HG03280 (cell line): ENCODE results near the gene PNLIPRP2.

Experiments
- ATAC-seq: cut with Tn5 transposase; IDR thresholded peaks from one replicate; pipeline ENCODE4 v1.9.1; 2021; ENCODE audit warnings: mild to moderate bottlenecking, moderate library complexity; ENCODE audit not compliant: unreplicated experiment

Gene PNLIPRP2

GRCh38 chr10:116620423-116621400, at the start of gene PNLIPRP2:
Gene PNLIPRP2, plus strand, starts transcription at chr10:116620953.
- no peak for ATAC-seq

GRCh38 chr10:116574797-116575196, 46.0 kb upstream of the PNLIPRP2 start:
- ATAC-seq = no peak

- no peak for ATAC-seq
Observed at GRCh38 chr10:116587878-116588591, 32.7 kb upstream of the PNLIPRP2 start.

GRCh38 chr10:116588995-116589394, 31.8 kb upstream of the PNLIPRP2 start:
- ATAC-seq = no peak

- ATAC-seq = no peak
Observed at GRCh38 chr10:116589926-116590325, 30.8 kb upstream of the PNLIPRP2 start.

- no peak for ATAC-seq
Observed at GRCh38 chr10:116590590-116591444, 29.9 kb upstream of the PNLIPRP2 start, which contains the start of gene PNLIPRP1. Gene PNLIPRP1, plus strand, starts transcription at chr10:116590959. Its CDS starts 171 bp downstream, at chr10:116591130.

- no peak for ATAC-seq
Observed at GRCh38 chr10:116593139-116593740, 27.5 kb upstream of the PNLIPRP2 start.

- ATAC-seq = no peak
Observed at GRCh38 chr10:116594525-116595035, 26.2 kb upstream of the PNLIPRP2 start.

- ATAC-seq = no peak
Observed at GRCh38 chr10:116596062-116596461, 24.7 kb upstream of the PNLIPRP2 start.

GRCh38 chr10:116597543-116597942, 23.2 kb upstream of the PNLIPRP2 start:
- no peak for ATAC-seq

GRCh38 chr10:116598329-116598728, 22.4 kb upstream of the PNLIPRP2 start:
- ATAC-seq = no peak

GRCh38 chr10:116599991-116600390, 20.8 kb upstream of the PNLIPRP2 start:
- ATAC-seq = no peak

GRCh38 chr10:116602648-116603400, 17.9 kb upstream of the PNLIPRP2 start:
- ATAC-seq = no peak

- ATAC-seq = no peak
Observed at GRCh38 chr10:116606061-116606483, 14.7 kb upstream of the PNLIPRP2 start.

GRCh38 chr10:116607336-116607735, 13.4 kb upstream of the PNLIPRP2 start:
- no peak for ATAC-seq

- ATAC-seq = no peak
Observed at GRCh38 chr10:116608686-116609594, 11.8 kb upstream of the PNLIPRP2 start.

- no peak for ATAC-seq
Observed at GRCh38 chr10:116610443-116611152, 10.2 kb upstream of the PNLIPRP2 start.

- no peak for ATAC-seq
Observed at GRCh38 chr10:116611153-116611545, 9.6 kb upstream of the PNLIPRP2 start.
